NCI-H2107 treated with DMSO at 0.1 percent for 48 hours (cell line): ENCODE results near the gene HK1.
"Not testable (repeated sequence)": the region's sequence is repeated elsewhere in the genome, so short reads cannot be mapped to it uniquely, and the experiment has no call there.

ENCODE experiments used
- DNase-seq: peaks from one replicate; lab custom pipeline; 2025; ENCODE audit not compliant: unreplicated experiment; lab: John Stamatoyannopoulos, UW

The HK1 gene

DNA sequence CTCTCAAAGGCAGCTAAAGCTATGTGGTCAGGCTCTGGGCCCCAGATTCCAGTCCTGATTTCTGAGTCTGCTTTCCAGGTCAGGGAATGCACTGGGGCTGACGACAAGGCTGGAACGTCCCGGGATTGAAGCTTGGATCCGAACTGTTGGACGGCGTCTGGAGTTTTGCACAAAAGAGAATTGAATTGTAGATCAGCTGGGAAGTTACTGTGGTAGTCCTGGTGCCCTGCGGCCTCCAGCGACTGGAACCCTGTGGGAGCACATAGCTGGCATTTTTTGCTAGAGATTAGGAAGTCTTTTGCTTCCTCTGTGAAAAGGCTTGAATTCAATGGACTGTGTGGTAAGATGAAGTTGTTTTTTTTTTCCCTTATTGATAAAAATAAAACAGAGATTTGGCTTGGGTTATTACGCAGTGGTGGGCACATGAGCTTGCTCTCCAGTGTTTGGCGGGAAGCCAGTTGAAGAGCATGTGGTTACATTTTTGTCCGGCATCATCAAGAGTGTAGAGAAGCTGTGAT is at the start of gene HK1:
TSS of gene HK1 (plus strand) at position 51 of the 518 bp plus-strand sequence.
- DNase-seq = no peak

DNA sequence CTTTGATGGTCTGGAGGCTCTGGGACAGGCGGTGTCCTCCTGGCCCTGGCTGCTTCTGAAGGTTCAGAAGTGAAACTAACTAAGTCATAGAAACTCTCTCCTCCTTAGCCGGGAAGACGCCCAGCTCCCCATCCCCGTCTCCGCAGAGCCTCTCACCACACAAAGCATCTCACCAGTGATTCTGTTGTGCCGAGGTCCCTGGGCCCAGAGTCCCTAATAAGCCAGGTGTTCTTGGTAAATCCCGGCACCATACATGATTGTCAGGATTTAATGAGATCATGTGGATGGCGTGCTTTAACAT is 48.7 kb upstream of the HK1 start:
- no peak for DNase-seq

DNA sequence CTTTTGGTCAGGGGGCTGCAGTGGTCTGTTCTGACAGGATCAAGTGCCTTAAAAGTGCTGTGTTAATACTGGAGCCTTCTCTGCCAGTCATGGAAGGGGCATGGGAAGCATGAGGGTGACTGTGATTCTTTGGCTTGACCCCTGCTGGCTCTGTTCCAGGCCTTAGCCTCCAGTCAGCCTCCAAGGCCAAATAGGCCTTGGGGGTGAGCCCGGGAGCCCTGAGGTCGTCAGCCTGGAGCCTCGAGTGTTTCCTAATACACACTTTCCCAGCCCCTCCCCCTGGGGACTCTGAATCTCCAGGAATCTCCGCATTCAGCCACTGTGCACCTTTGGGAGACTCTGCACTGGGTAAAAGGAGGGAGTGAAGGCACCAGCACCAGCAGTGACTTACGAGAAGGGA is 48.2 kb upstream of the HK1 start:
- DNase-seq = no peak

DNA sequence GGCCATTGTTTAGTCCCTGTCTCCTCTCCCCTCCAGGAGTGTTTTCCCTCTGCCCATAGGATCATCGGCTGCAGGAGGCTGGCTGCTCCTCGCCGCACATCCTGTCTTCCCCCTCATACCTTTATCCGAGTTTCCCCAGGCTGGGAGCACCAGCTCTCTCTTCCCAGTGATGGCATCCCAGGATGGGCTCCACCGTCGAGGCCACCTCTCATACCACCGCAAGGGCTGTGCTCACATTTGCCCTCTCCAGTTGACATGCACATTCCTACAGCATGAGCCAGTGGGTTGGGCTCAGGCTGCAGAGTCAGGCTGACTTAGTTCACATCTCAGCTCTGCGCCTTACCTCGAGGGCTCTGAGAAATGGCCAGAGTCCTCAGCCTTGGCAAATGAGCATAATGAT is 46.0 kb upstream of the HK1 start:
- no peak for DNase-seq

DNA sequence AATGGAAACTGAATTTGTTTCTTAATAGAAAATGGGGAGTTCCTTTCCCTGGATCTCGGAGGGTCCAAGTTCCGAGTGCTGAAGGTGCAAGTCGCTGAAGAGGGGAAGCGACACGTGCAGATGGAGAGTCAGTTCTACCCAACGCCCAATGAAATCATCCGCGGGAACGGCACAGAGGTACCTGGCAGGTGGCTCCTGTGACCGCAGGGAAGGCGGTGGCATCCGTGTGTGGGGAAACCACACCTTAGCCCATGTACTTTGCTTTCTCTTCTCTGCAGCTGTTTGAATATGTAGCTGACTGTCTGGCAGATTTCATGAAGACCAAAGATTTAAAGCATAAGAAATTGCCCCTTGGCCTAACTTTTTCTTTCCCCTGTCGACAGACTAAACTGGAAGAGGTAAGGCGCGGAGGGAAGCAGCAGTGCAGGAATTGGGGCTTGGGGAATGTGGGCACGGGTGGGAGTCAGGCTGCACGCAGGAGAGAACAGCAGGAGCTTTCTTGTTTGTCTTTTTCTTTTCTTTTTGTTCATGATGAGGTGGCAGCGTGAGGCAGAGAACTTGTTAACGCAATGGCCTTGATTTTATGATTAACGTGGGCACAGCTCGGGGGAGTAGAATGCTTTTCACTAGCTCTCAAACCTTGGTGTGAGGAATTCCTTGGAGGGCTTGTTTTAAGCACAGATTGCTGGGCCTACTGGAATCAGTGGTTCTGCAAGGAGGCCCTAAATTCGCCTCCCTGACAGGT is 45.4 kb upstream of the HK1 start:
- DNase-seq = peak; percentile 6

DNA sequence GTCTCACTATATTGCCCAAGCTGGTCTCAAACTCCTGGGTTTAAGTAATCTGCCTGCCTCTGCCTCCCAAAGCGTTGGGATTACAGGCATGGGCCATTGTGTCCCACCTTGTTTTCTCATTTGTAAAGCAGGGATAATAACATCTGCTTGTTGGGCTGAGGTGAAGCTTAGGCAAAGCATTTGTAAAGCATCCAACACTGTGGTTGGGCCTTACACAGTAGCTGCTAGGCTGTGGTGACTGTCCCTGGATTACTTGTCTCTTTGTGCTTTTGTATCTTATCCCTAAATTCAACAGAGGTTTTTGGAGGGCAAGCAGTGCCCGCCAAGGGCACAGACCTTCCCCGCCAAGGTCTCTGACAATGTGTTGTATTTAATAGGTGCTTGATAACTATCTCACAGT is 43.8 kb upstream of the HK1 start:
- no peak for DNase-seq

DNA sequence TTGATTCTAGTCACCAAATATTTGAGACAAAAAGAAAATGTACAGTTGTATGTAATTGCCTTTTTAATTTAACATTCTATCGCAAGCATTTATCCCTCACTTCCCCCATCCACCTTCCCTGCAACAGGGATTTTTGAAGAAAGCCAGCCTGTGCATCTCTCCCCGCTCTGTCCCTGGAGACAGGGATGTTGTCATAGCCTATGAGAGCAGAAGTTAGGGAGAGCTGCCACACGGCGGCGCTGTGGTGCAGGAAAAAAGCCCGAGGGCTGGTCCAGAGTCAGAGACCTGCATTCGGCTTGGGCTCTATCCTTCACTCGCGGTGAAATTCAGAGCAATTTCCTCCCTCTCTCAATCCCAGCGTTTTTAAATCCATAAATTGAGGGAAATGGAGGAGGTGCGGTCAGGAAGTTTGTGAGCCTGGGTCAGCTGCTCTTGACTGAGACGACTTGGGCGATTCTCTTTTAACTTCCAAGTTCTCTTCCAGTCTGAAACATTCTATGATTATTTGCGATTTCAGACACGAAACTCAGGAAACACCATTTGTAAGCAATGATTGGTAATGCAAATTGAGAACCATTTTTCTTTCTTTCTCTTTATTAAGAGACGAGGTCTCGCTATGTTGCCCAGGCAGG is 40.7 kb upstream of the HK1 start:
- peak; percentile 36 for DNase-seq

DNA sequence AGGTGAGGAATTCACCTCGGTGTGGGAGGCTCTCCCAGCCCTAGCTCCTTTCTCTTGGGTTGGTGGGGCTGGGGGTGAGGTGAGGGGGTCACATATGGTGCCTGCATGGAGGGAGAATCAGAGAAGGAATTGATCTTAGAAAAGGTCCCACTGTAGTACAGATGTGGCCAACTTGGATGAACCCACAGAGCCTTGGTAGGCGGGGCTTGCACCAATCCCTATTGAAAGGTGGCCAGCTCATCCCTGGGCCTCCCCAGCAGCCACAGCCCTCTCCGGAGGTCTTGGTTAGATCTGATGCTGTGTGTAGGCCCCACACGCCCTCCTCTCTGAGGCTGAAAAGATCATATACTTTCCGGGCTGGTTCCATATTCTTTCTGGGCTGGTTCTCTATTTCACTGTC is 39.2 kb upstream of the HK1 start:
- no peak for DNase-seq

DNA sequence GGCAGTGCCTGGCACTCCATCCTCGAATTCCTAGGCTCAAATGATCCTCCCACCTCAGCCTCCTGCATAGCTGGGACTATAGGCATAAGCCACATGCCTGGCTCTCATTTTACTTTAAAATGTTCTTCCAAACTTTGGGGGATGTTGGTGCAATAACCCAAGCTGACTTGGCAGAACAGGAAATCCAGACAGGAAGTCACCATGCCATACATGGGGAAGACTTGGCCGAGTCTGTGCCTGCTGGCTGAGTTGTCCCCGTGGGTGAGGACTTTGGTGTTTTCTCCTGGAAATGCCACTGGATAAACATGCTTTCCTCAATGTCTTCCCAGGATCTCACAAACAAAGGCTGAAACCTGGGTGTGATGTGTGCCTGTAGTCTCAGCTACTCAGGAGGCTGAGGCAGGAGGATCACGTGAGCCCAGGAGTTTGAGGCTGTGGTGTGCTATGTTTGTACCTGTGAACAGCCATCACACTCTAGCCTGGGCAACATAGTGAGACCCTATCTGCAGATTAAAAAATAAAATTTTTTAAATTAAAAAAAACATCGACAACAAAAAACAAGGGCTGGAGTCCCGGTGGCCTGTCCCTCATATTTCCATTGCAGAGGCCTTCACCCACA is 38.4 kb upstream of the HK1 start:
- DNase-seq = no peak

DNA sequence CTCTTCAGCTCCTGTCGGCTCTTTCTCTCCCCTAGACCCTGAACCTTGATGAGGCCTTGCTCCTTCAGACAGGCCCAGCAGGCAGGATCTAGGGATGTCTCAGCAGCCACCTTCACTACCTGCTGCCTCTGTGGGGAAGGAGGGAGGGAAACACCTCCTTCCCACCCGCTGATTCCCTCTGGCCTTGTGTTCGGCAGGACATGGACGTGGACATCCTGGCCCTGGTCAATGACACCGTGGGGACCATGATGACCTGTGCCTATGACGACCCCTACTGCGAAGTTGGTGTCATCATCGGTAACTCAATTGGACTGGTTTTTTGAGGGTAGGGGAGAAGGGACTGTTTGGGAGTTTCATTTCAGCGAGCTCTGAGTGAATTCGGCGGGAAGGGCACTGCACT is 37.8 kb upstream of the HK1 start:
- DNase-seq = no peak

DNA sequence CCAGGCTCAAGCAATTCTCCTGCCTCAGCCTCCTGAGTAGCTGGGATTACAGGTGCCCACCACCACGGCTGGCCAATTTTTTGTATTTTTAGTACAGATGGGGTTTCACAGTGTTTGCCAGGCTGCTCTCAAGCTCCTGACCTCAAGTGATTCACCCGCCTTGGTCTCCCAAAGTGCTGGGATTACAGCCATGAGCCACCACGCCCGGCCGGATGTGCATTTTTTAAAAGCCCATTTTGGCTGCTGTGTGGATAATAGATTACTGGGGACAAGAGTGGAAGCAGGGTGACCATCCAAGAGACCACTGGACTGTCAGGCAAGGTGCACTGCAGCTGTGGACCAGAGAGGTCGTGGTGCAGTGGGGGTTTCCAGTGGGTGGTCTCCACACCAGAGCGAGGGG is 36.7 kb upstream of the HK1 start:
- DNase-seq = no peak

DNA sequence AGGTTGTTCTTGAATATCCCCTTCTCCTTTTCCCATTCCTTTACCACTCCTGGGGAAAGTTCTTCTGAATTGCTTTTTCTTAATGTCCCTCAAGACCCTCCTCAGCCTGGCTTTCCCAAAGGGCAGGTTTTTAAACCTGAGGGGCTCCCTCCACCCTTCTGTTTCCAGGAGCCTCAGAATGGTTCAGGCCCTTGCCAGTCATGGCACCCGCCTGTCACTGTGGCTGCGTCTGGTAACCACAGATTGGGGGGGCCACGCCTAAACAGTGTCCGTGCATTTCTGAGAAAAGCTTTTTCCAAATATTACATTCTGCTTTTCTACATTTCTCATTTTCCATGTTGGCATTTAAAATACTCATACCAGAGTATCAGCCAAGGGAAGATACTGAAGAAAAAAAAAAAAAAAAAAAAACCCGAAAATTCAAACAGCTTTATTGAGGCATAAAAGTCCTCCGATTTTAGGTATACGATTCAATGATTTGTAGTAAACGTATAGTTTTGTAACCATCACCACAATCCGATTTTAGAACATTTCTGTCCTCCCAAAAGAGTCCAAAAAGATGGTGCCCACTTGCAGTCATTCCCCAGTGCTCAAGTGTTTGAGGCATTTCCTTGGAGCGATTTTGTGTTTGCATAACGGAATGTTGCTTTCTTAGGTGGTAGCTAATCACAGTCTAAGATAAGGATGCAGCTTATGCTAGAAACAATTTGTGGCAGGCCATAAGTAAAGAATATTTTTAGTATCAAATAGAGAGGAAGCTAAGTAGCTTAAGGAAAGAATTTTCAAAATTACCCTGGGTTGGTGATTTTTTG is 36.0 kb upstream of the HK1 start:
- DNase-seq = no peak

DNA sequence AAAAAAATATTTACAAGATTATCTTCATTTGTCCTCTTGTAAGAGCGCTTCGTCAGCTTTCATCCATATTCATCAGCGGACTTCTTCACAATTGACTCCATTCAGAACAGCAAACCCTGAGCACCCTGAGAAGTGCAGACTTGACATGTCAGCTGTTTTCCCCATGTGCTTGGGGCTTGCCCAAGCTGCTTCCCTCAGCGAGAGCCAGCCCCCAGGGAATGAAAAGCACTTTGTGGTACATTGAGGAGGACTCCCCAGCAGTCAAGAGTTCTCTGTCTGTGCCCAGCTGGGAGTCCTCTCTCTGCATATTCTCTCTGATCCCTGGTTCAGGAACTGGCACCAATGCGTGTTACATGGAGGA is 35.5 kb upstream of the HK1 start:
- peak; percentile 73 for DNase-seq

DNA sequence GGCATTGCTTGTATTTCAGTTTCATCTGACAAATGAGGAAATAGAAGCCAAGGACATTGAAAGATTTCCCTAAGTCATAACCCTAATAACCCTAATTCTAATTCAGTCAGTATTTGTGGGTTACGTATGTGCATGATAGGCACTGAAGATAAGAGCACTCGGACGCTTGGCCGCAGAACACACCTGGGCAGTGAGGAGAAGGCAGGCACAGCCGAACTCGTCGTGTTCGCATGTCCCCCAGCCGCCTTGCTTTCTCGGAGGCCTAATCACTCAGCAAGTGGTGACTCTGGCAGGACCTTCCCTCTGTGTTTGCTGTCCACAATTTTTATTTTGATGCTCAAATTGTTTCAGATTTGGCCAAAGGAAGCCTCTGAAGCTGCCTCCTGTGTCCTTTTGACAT is 34.5 kb upstream of the HK1 start:
- no peak for DNase-seq

DNA sequence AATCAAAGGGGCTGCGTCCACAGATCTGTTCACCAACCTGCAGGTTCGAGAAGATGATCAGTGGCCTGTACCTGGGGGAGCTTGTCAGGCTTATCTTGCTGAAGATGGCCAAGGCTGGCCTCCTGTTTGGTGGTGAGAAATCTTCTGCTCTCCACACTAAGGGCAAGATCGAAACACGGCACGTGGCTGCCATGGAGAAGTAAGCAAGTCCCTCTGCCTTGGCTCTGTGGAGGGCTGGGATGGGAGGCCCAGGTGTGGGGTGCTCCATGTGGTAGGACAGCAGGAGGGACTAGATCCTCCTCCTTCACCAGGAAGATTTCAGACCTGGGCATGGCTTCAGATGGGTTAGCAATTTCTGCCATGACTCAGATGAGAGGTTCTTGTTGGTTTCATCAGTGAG is 32.3 kb upstream of the HK1 start:
- DNase-seq = no peak

DNA sequence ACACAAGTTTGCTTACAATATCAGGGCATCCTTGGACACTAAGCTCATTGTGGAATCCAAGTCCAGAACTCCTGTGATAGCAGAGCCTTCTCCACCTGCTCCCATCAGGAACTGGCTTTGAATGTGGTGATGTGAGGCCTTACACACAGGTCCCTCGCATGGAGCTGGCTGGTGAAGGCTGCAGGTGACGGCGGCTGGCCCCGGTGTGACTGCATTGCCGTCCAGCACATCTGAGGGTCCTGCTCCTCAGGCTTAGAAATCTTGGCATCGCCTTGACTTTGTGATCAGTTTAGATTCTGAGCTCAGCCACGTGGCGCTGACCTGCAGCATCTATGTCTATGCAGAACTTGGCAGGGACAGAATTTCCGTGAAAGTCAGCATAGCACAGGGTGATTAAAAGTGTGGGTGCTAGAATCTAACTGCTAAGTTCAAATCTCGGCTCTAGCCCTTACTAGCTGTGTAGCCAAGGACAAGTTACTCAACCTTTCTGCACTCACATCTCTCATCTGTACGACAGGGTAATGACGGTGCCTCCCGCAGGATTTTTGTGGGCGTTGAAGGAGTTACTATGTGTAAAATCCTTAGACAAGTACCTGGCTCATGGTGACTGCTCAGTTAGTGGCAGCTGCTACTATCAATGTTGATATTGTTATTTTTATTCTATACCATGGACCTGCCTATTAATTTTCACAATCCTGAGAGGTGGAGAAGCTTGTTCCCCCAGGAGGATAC is 31.5 kb upstream of the HK1 start:
- DNase-seq = no peak

DNA sequence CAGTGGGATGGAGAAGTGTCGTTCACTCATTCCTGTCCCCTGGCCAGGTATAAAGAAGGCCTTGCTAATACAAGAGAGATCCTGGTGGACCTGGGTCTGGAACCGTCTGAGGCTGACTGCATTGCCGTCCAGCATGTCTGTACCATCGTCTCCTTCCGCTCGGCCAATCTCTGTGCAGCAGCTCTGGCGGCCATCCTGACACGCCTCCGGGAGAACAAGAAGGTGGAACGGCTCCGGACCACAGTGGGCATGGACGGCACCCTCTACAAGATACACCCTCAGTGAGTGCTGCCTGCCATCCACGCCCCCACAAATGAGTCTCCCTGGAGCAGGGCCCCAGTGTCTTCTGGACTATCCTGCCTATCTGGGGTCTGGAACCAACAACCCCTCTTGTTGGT is 31.0 kb upstream of the HK1 start:
- no peak for DNase-seq

DNA sequence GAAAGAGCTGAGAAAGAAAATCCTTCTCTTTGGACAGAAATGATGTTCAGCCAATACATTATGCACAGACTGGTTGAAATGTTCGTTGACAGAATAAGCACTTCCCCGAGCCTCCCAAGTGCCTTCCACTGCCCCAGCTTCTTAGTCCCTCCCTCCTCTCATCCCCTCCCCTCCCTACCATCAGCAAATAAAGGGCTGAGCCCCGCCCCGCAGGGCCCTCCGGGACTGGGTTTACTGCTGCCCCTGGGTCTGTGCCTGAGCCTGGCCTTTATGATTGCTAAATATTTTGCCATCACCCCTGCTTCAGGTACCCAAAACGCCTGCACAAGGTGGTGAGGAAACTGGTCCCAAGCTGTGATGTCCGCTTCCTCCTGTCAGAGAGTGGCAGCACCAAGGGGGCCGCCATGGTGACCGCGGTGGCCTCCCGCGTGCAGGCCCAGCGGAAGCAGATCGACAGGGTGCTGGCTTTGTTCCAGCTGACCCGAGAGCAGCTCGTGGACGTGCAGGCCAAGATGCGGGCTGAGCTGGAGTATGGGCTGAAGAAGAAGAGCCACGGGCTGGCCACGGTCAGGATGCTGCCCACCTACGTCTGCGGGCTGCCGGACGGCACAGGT is 30.1 kb upstream of the HK1 start:
- no peak for DNase-seq

DNA sequence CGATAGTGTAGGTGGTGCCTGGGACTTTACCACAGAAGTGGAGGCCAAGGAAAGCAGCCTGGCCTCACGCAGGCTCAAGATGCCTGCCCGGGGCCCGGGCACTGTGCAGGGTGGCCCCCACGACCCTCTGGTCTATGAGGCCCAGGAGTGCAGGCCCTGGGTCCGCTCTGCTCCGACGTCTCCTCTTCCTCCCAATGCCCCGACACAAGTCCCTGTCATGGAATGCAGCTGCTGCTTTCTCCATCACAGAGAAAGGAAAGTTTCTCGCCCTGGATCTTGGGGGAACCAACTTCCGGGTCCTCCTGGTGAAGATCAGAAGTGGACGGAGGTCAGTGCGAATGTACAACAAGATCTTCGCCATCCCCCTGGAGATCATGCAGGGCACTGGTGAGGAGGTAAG is 28.3 kb upstream of the HK1 start:
- no peak for DNase-seq

DNA sequence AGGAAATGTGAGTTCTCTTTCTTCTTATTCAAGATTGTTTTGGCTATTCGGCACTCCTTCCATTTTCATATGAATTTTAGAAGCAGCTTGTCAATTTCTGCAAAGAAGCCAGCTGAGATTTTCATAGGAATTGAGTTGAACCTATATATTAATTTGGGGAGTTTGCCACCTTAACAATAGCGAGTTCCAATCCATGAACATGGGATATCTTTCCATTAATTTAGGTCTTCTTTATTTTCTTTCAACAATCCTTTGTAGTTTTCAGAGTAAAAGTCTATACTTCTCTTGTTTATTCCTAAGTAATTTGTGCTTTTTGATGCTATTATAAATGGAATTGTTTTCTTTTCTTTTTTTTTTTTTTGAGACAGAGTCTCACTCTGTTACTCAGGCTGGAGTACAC is 26.9 kb upstream of the HK1 start:
- DNase-seq = not testable (repeated sequence)

DNA sequence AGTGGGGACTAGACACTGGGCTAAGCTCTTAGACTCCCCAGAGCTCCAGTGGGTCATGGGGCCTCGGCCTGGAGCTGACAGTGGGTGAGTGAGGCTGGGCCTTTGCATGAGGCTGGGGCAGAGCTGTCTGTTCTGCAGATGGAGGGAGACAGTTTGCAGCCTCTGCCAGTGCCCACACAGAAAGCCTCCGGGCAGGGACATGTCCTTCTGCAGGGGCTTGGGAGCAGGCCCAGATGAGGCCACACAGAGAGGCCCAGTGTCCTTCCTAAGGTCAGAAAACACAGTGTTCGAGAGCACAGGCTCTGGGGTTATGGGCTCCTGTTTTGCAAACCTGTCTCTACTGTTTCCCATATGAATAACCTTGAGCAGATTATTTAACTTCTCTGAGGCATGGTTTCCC is 25.1 kb upstream of the HK1 start:
- DNase-seq = no peak
